BLaER1 (cell line): ENCODE results near the gene XCL2.

Experiments
- H3K27ac ChIP-seq: shearing (Covaris generic); formaldehyde crosslinking; 2 replicates; pipeline ENCODE4 v1.8.1; 2022
- H3K27me3 ChIP-seq: shearing (Covaris generic); formaldehyde crosslinking; 2 replicates; pipeline ENCODE4 v1.8.1; 2022
- H3K36me3 ChIP-seq: shearing (Covaris generic); formaldehyde crosslinking; 2 replicates; pipeline ENCODE4 v1.8.1; 2022
- H3K4me1 ChIP-seq: shearing (Covaris generic); formaldehyde crosslinking; 2 replicates; pipeline ENCODE4 v1.8.1; 2022
- H3K4me2 ChIP-seq: shearing (Covaris generic); formaldehyde crosslinking; 2 replicates; pipeline ENCODE4 v1.8.1; 2022
- H3K4me3 ChIP-seq: shearing (Covaris generic); formaldehyde crosslinking; 2 replicates; pipeline ENCODE4 v1.8.1; 2022
- H3K9ac ChIP-seq: shearing (Covaris generic); formaldehyde crosslinking; 2 replicates; pipeline ENCODE4 v1.8.1; 2022
- H3K9me3 ChIP-seq: shearing (Covaris generic); formaldehyde crosslinking; 2 replicates; pipeline ENCODE4 v1.8.1; 2022
- H4K20me1 ChIP-seq: shearing (Covaris generic); formaldehyde crosslinking; 2 replicates; pipeline ENCODE4 v1.8.1; 2022
- Cebpa-rat ChIP-seq: shearing (Covaris generic); IDR thresholded peaks from 2 replicates; pipeline ENCODE4 v1.8.1; 2022

Gene XCL2

GRCh38 chr1:168535536-168535935, 8.3 kb downstream of the XCL2 start:
- H3K4me3 ChIP-seq, result peak overlapping the region; percentile 17; the same call in 1 of the 2 replicates
- no peak for TF ChIP-seq Cebpa-rat
- H4K20me1 ChIP-seq, result no peaks in the 10 kb centered on the region
- peaks cover 4% of the 10 kb centered on the region; the same call in 1 of the 2 replicates for H3K9me3 ChIP-seq
- H3K4me2 ChIP-seq, result peak overlapping the region; percentile 77
- 0 out of 2 replicates have a peak overlapping the region, but pooled peaks have one; percentile 7 for H3K9ac ChIP-seq
- H3K36me3 ChIP-seq, result no peaks in the 10 kb centered on the region
- H3K27me3 ChIP-seq, result no peaks in the 10 kb centered on the region
- H3K4me1 ChIP-seq, result peaks cover 41% of the 10 kb centered on the region
- peak overlapping the region; percentile 82 for H3K27ac ChIP-seq

- TF ChIP-seq Cebpa-rat, result no peak
- Histone ChIP-seq H3K4me1 (peaks cover 38% of the 10 kb centered on the region), H3K27ac (no peak overlapping the region), H3K36me3 (no peaks in the 10 kb centered on the region), H3K4me2 (no peak overlapping the region), H3K9me3 (no peaks in the 10 kb centered on the region), H3K9ac (no peak overlapping the region), H3K4me3 (no peak overlapping the region), H3K27me3 (no peaks in the 10 kb centered on the region), H4K20me1 (no peaks in the 10 kb centered on the region)
Measured at GRCh38 chr1:168531615-168532345, 12.0 kb downstream of the XCL2 start.

- Histone ChIP-seq H3K9me3 (no peaks in the 10 kb centered on the region), H3K27ac (no peak overlapping the region), H3K27me3 (no peaks in the 10 kb centered on the region), H3K4me1 (peaks cover 15% of the 10 kb centered on the region), H3K9ac (no peak overlapping the region), H3K36me3 (no peaks in the 10 kb centered on the region), H3K4me3 (no peak overlapping the region), H4K20me1 (no peaks in the 10 kb centered on the region), H3K4me2 (no peak overlapping the region)
- TF ChIP-seq Cebpa-rat, result no peak
Measured at GRCh38 chr1:168529518-168529917, 14.3 kb downstream of the XCL2 start.

GRCh38 chr1:168521401-168522000, 22.3 kb downstream of the XCL2 start:
- no peak overlapping the region for H3K4me2 ChIP-seq
- H3K36me3 ChIP-seq, result no peaks in the 10 kb centered on the region
- H3K27ac ChIP-seq, result no peak overlapping the region
- TF ChIP-seq Cebpa-rat, result no peak
- no peaks in the 10 kb centered on the region for H4K20me1 ChIP-seq
- H3K9ac ChIP-seq, result no peak overlapping the region
- H3K9me3 ChIP-seq, result peaks cover 8% of the 10 kb centered on the region
- H3K27me3 ChIP-seq, result no peaks in the 10 kb centered on the region
- no peaks in the 10 kb centered on the region for H3K4me1 ChIP-seq
- no peak overlapping the region for H3K4me3 ChIP-seq

- no peak overlapping the region for H3K4me2 ChIP-seq
- no peaks in the 10 kb centered on the region for H3K36me3 ChIP-seq
- no peak overlapping the region for H3K4me3 ChIP-seq
- H3K4me1 ChIP-seq, result no peaks in the 10 kb centered on the region
- no peak overlapping the region for H3K27ac ChIP-seq
- no peaks in the 10 kb centered on the region for H3K27me3 ChIP-seq
- H3K9ac ChIP-seq, result no peak overlapping the region
- no peak for TF ChIP-seq Cebpa-rat
- H3K9me3 ChIP-seq, result peaks cover 8% of the 10 kb centered on the region
- H4K20me1 ChIP-seq, result no peaks in the 10 kb centered on the region
Measured at GRCh38 chr1:168520832-168521231, 23.0 kb downstream of the XCL2 start.

GRCh38 chr1:168520052-168520751, 23.6 kb downstream of the XCL2 start:
- no peaks in the 10 kb centered on the region for H4K20me1 ChIP-seq

GRCh38 chr1:168518813-168519212, 25.0 kb downstream of the XCL2 start:
- Histone ChIP-seq H3K4me3 (no peak overlapping the region), H3K4me1 (no peaks in the 10 kb centered on the region), H3K27ac (no peak overlapping the region), H4K20me1 (no peaks in the 10 kb centered on the region), H3K36me3 (no peaks in the 10 kb centered on the region), H3K9ac (no peak overlapping the region), H3K4me2 (no peak overlapping the region), H3K27me3 (no peaks in the 10 kb centered on the region), H3K9me3 (peaks cover 6% of the 10 kb centered on the region)
- TF ChIP-seq Cebpa-rat, result no peak

More at GRCh38 chr1:168520052-168520751, 23.6 kb downstream of the XCL2 start:
- Histone ChIP-seq H3K36me3 (no peaks in the 10 kb centered on the region), H3K4me3 (no peak overlapping the region), H3K9ac (no peak overlapping the region), H3K27me3 (no peaks in the 10 kb centered on the region), H3K4me1 (no peaks in the 10 kb centered on the region), H3K9me3 (peaks cover 8% of the 10 kb centered on the region), H3K27ac (no peak overlapping the region), H3K4me2 (no peak overlapping the region)
- TF ChIP-seq Cebpa-rat, result no peak

GRCh38 chr1:168518201-168518689, 25.6 kb downstream of the XCL2 start:
- no peaks in the 10 kb centered on the region for H3K4me1 ChIP-seq
- no peaks in the 10 kb centered on the region for H4K20me1 ChIP-seq
- no peak overlapping the region for H3K9ac ChIP-seq
- 0 out of 2 replicates have a peak, but pooled peaks cover under 1% of the 10 kb centered on the region for H3K9me3 ChIP-seq
- no peak overlapping the region for H3K4me3 ChIP-seq
- no peak overlapping the region for H3K27ac ChIP-seq
- no peaks in the 10 kb centered on the region for H3K36me3 ChIP-seq
- no peaks in the 10 kb centered on the region for H3K27me3 ChIP-seq
- no peak overlapping the region for H3K4me2 ChIP-seq
- no peak for TF ChIP-seq Cebpa-rat

GRCh38 chr1:168514455-168514854, 29.3 kb downstream of the XCL2 start:
- Histone ChIP-seq H3K27ac (no peak overlapping the region), H3K9me3 (no peaks in the 10 kb centered on the region), H3K4me1 (no peaks in the 10 kb centered on the region), H3K36me3 (no peaks in the 10 kb centered on the region), H3K4me3 (no peak overlapping the region), H3K4me2 (no peak overlapping the region), H3K27me3 (no peaks in the 10 kb centered on the region), H4K20me1 (no peaks in the 10 kb centered on the region), H3K9ac (no peak overlapping the region)
- no peak for TF ChIP-seq Cebpa-rat
